CD4-positive, alpha-beta T cell treated with Interleukin-6 at 100 ng/mL for 8 hours (primary cell): ENCODE results near the gene FAHD2A.
"Not testable (repeated sequence)": the region's sequence is repeated elsewhere in the genome, so short reads cannot be mapped to it uniquely, and the experiment has no call there.

Experiments used
- DNase-seq: peaks from one replicate; pipeline ENCODE4 v3.0.0-alpha.2; 2020; ENCODE audit warnings: mixed read lengths, low spot score

FAHD2A gene

GRCh38 chr2:95390881-95391321, 11.6 kb upstream of the FAHD2A start:
- no peak for DNase-seq

- DNase-seq, result no peak
Measured at GRCh38 chr2:95391641-95392310, 10.7 kb upstream of the FAHD2A start.

GRCh38 chr2:95392320-95392719, 10.2 kb upstream of the FAHD2A start:
- no peak for DNase-seq

- DNase-seq, result no peak
Measured at GRCh38 chr2:95392730-95393455, 9.6 kb upstream of the FAHD2A start.

GRCh38 chr2:95393901-95394300, 8.6 kb upstream of the FAHD2A start:
- DNase-seq, result no peak

GRCh38 chr2:95399061-95399460, 3.4 kb upstream of the FAHD2A start:
- no peak for DNase-seq

GRCh38 chr2:95401480-95401879, 1.0 kb upstream of the FAHD2A start:
- no peak for DNase-seq

GRCh38 chr2:95402004-95402369, 521 bp upstream of the FAHD2A start:
- not testable (repeated sequence) for DNase-seq

GRCh38 chr2:95403204-95403721, 755 bp downstream of the FAHD2A start:
- DNase-seq, result not testable (repeated sequence)

GRCh38 chr2:95403824-95404223, 1.3 kb downstream of the FAHD2A start:
- DNase-seq, result not testable (repeated sequence)

- DNase-seq, result not testable (repeated sequence)
Measured at GRCh38 chr2:95404676-95405075, 2.2 kb downstream of the FAHD2A start.

GRCh38 chr2:95411239-95411638, 8.7 kb downstream of the FAHD2A start:
- DNase-seq, result not testable (repeated sequence)

- peak; percentile 40 for DNase-seq
Measured at GRCh38 chr2:95414015-95414594, 11.6 kb downstream of the FAHD2A start.

- not testable (repeated sequence) for DNase-seq
Measured at GRCh38 chr2:95415138-95415537, 12.6 kb downstream of the FAHD2A start.

- DNase-seq, result not testable (repeated sequence)
Measured at GRCh38 chr2:95415561-95415960, 13.1 kb downstream of the FAHD2A start.

GRCh38 chr2:95427196-95427867, 24.8 kb downstream of the FAHD2A start:
- not testable (repeated sequence) for DNase-seq

GRCh38 chr2:95429748-95430467, 27.4 kb downstream of the FAHD2A start:
- not testable (repeated sequence) for DNase-seq

GRCh38 chr2:95433373-95433772, 30.9 kb downstream of the FAHD2A start:
- DNase-seq, result not testable (repeated sequence)

GRCh38 chr2:95433973-95434372, 31.5 kb downstream of the FAHD2A start:
- not testable (repeated sequence) for DNase-seq

GRCh38 chr2:95434507-95435076, 32.1 kb downstream of the FAHD2A start:
- not testable (repeated sequence) for DNase-seq
